ENCODE results near the gene SLC38A8. TPM values are rescaled to one million over a fixed set of nuclear protein-coding genes. Genes with fewer than 3 reads are reported as not detected.

The SLC38A8 gene
- total RNA-seq, 1 donor from 2014 or later = not detected

DNA sequence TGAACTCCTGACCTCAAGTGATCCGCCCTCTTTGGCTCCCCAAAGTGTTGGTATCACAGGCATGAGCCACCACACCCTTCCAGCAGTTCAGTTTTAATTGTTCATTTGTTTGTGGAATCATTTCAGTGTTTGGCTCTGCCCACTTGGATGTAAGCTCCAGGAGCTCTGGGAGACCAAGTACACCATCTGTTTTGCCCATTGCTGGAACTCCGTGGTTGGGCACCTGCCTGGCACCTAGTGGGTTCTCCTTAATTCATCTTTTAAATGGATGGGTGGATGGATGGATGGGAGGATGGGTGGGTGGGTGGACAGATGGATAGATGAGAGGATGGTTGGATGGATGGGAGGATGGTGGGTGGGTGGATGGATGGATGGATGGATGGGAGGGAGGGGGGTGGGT lies 75.5 kb downstream of the SLC38A8 start:
- H3K9me3 Mint-ChIP-seq = no peaks in the 10 kb centered on the region
- H3K27ac Mint-ChIP-seq = no peak overlapping the region
- H3K4me1 Mint-ChIP-seq = peaks cover 4% of the 10 kb centered on the region
- no peak overlapping the region for H3K4me3 Mint-ChIP-seq
- DNase-seq = no peak
- no peaks in the 10 kb centered on the region for H3K36me3 Mint-ChIP-seq (ENCODE audit: low read depth)
- H3K27me3 Mint-ChIP-seq = peaks cover 15% of the 10 kb centered on the region
- intact Hi-C loops (cut with micrococcal nuclease) = no loop called here

- peaks cover 4% of the 10 kb centered on the region for H3K4me1 Mint-ChIP-seq
- no peak overlapping the region for H3K4me3 Mint-ChIP-seq
Measured at GRCh38 chr16:83966153-83966696, 76.4 kb downstream of the SLC38A8 start.

DNA sequence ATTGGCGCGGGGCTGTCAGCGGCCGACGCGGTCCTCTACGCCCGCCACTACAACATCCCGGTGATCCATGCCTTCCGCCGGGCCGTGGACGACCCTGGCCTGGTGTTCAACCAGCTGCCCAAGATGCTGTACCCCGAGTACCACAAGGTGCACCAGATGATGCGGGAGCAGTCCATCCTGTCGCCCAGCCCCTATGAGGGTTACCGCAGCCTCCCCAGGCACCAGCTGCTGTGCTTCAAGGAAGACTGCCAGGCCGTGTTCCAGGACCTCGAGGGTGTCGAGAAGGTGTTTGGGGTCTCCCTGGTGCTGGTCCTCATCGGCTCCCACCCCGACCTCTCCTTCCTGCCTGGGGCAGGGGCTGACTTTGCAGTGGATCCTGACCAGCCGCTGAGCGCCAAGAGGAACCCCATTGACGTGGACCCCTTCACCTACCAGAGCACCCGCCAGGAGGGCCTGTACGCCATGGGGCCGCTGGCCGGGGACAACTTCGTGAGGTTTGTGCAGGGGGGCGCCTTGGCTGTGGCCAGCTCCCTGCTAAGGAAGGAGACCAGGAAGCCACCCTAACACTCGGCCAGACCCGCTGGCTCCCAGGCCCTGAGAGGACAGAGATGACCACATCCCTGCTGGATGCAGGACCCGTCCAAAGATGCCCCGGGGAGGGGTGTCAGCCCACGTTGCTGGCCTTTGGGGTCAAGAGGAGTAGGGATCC lies 77.0 kb downstream of the SLC38A8 start:
- H3K27ac Mint-ChIP-seq = no peak overlapping the region
- H3K27me3 Mint-ChIP-seq = peaks cover 15% of the 10 kb centered on the region
- H3K4me3 Mint-ChIP-seq = no peak overlapping the region
- no peaks in the 10 kb centered on the region for H3K9me3 Mint-ChIP-seq
- DNase-seq = no peak
- intact Hi-C loops (cut with micrococcal nuclease) = no loop called here
- peaks cover 4% of the 10 kb centered on the region for H3K4me1 Mint-ChIP-seq
- no peaks in the 10 kb centered on the region for H3K36me3 Mint-ChIP-seq (ENCODE audit: low read depth)

More at GRCh38 chr16:83966153-83966696, 76.4 kb downstream of the SLC38A8 start:
- H3K36me3 Mint-ChIP-seq (ENCODE audit: low read depth) = no peaks in the 10 kb centered on the region
- no peak for DNase-seq
- intact Hi-C loops (cut with micrococcal nuclease) = no loop called here
- H3K27ac Mint-ChIP-seq = no peak overlapping the region
- peaks cover 15% of the 10 kb centered on the region for H3K27me3 Mint-ChIP-seq
- no peaks in the 10 kb centered on the region for H3K9me3 Mint-ChIP-seq

- Mint-ChIP-seq H3K4me1 (peaks cover 4% of the 10 kb centered on the region), H3K4me3 (no peak overlapping the region), H3K9me3 (no peaks in the 10 kb centered on the region), H3K27ac (no peak overlapping the region), H3K27me3 (peaks cover 11% of the 10 kb centered on the region), H3K36me3 (ENCODE audit: low read depth) (no peaks in the 10 kb centered on the region)
- no peak for DNase-seq
- intact Hi-C loops (cut with micrococcal nuclease) = no loop called here
Measured at GRCh38 chr16:83964684-83965443, 77.7 kb downstream of the SLC38A8 start.

GRCh38 chr16:83963277-83964119 lies 79.1 kb downstream of the SLC38A8 start:
- H3K4me1 Mint-ChIP-seq = peaks cover 2% of the 10 kb centered on the region
- peaks cover 3% of the 10 kb centered on the region for H3K27me3 Mint-ChIP-seq
- no peak overlapping the region for H3K4me3 Mint-ChIP-seq
- no peak for DNase-seq
- intact Hi-C loops (cut with micrococcal nuclease) = no loop called here
- no peaks in the 10 kb centered on the region for H3K36me3 Mint-ChIP-seq (ENCODE audit: low read depth)
- H3K9me3 Mint-ChIP-seq = no peaks in the 10 kb centered on the region
- no peak overlapping the region for H3K27ac Mint-ChIP-seq

- DNase-seq = no peak
- H3K27me3 Mint-ChIP-seq = no peaks in the 10 kb centered on the region
- no peak overlapping the region for H3K27ac Mint-ChIP-seq
- H3K4me1 Mint-ChIP-seq = no peaks in the 10 kb centered on the region
- intact Hi-C loops (cut with micrococcal nuclease) = no loop called here
- no peaks in the 10 kb centered on the region for H3K9me3 Mint-ChIP-seq
- H3K36me3 Mint-ChIP-seq (ENCODE audit: low read depth) = no peaks in the 10 kb centered on the region
- H3K4me3 Mint-ChIP-seq = no peak overlapping the region
Measured at GRCh38 chr16:83961591-83961990, 81.0 kb downstream of the SLC38A8 start.

- intact Hi-C loops (cut with micrococcal nuclease) = no loop called here
- Mint-ChIP-seq H3K4me1 (no peaks in the 10 kb centered on the region), H3K27ac (no peak overlapping the region), H3K27me3 (no peaks in the 10 kb centered on the region), H3K36me3 (ENCODE audit: low read depth) (no peaks in the 10 kb centered on the region), H3K9me3 (no peaks in the 10 kb centered on the region), H3K4me3 (no peak overlapping the region)
- no peak for DNase-seq
Measured at GRCh38 chr16:83960521-83961249, 81.9 kb downstream of the SLC38A8 start.

Other genes with a start within 250 kb of the SLC38A8 start
- 119 and 128 TPM in 2 replicates for gene HSBP1, start 234.8 kb downstream of the SLC38A8 start, total RNA-seq
- gene MLYCD, start 143.7 kb downstream of the SLC38A8 start, total RNA-seq = 5.0 and 5.3 TPM in 2 replicates
- gene OSGIN1, start 89.6 kb downstream of the SLC38A8 start, total RNA-seq = 0.72 and 1.3 TPM in 2 replicates
- not detected in 2 replicates for gene NECAB2, start 74.6 kb downstream of the SLC38A8 start, total RNA-seq
- 49.6 and 52.3 TPM in 2 replicates for gene MBTPS1, start 74.1 kb upstream of the SLC38A8 start, total RNA-seq
- 16.4 and 17.6 TPM in 2 replicates for gene HSDL1, start 102.4 kb upstream of the SLC38A8 start, total RNA-seq
- gene DNAAF1, start 102.5 kb upstream of the SLC38A8 start, total RNA-seq = not detected in 2 replicates
- gene TAF1C, start 144.3 kb upstream of the SLC38A8 start, total RNA-seq = 60.3 and 61.1 TPM in 2 replicates
- not detected in 2 replicates for gene ADAD2, start 148.4 kb upstream of the SLC38A8 start, total RNA-seq
- gene KCNG4, start 197.2 kb upstream of the SLC38A8 start, total RNA-seq = not detected in 2 replicates